NCI-H187 treated with DMSO at 0.1 percent for 48 hours (cell line): ENCODE results near the gene ANKRD62.

Experiments
- DNase-seq: peaks from one replicate; lab custom pipeline; 2025; lab: John Stamatoyannopoulos, UW

Gene ANKRD62

DNA sequence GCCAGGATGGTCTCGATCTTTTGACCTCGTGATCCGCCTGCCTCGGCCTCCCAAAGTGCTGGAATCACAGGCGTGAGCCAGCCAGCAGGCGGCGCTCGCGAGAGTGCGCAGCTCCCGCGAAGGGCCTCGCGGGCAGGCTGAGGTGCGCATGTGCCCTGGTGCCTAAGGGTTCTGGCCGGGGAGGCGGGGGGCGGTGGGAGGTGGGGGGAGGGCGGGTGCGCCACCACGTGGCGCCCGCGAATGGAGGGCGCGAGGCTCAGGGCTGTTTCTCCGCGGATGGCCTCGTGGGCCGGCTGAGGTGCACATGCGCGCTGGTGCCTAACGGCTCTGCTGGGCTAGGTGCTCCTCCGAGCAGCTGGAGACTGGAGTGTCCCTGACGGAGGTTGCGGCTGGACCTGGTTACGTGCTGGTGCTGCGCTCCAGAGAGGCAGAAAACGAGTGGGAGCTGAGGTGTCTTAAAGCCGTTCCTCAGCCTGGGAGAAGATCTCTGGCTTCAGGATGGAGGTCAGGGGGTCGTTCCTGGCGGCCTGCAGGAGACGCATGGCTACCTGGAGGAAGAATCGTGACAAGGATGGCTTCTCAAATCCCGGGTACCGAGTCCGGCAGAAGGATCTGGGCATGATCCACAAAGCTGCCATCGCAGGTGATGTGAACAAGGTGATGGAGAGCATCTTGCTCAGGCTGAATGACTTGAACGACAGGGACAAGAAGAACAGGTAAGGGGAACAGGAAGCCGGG is at the start of gene ANKRD62:
Gene ANKRD62, plus strand, starts transcription at position 324 of the 738 bp plus-strand sequence. Its CDS starts 175 bp downstream, at position 499.
- no peak for DNase-seq

DNA sequence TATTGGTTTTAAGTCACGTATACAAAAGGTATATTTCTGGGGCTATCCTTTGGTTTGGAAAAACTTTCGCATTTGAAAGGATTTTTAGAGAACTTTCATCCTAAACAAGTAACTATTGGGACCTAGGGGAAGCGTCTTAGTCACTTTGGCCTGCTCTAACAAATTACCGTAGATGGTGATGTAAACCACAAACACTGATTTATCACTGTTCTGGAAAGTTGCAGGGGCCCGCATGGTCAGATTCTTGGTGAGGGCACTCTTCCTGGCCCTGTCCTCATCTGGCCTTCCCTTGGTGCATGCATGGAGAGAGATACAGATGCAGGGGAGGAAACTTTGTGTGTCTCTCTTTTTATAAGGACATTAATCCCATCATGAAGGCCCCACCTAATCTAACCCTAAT is 49.1 kb upstream of the ANKRD62 start:
- no peak for DNase-seq

GRCh38 chr18:12046046-12046750 is 47.4 kb upstream of the ANKRD62 start:
- DNase-seq = no peak

GRCh38 chr18:12046751-12047335 is 46.8 kb upstream of the ANKRD62 start:
- DNase-seq = no peak

GRCh38 chr18:12048010-12048826 is 45.4 kb upstream of the ANKRD62 start:
- no peak for DNase-seq

GRCh38 chr18:12048827-12049175 is 44.8 kb upstream of the ANKRD62 start:
- DNase-seq = no peak

GRCh38 chr18:12049978-12050811 is 43.4 kb upstream of the ANKRD62 start:
- DNase-seq = no peak

DNA sequence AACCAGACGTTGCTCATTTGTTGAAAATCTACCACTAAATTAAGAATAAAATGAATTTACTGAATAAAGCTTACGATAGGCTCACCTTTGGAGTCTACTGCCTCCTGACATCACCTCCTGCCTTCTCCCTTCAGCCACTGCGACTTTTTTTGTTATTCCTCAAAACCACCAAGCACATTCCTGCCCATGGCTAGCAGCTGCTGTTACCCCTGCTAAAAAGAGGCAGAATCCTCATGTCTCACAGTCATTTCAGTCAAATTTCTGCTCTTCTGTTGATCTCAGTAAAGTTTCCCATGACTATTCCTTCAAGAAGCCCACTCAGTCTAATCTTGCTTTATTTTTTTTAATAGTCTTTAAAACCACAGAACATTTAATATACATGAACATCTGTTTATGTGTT is 40.8 kb upstream of the ANKRD62 start:
- no peak for DNase-seq

DNA sequence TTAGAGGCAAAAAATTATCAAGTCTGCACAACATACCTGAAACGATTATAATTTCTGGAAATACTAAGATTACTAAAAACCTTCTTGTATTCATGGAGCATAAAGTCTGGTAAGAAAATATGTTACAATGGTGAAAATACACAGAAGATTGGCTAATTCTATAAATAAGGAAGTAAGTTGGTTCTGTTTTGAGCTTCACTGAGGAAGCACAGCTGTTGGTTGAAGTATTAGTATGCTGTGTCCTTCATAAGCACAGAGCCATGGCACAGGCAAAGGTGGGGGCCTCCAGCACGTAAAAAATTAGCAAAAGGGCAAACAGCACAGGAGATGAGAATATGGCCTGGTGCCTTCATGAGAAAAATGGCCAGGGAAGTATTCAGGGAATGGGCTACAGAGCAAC is 40.4 kb upstream of the ANKRD62 start:
- DNase-seq = no peak

DNA sequence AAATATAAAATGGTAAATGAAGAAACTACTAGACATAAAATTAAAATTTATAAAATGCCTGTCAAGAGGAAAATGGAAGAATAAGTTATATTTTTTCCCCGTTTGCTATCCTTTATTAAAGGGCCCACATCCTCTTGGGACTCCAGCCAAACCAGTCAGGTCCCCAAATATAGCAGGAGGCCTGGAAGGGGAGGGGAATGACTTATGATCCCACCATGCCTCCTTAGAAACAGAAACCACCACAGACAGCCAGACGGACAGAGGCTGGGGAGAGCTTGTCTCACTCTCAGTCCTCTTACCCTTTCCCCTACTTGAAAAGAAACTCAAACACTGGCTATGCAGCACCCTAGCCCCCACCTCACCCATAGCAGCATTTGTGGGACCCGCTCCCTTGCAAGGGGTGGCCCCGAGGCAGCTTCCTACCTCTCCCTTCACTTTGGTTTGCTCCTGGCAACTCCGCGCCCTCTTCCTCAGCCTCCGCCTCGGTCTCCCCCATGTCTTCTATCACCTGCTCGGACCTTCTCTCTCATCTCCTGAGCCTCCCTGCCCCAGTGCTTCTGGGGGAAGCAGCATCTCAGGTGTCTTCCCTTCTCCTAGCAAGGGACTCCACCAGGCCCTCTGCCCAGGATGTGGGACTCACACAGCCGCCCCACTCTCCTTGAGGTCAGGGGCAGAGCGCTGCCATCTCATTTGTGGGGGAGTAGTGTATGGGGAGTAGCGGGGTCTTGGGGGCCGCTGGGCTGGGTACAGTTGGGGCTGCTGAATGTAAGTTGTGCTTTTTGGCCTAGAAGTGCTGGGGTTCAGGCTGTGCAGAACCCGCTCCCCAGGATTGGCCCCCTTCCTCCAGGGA is 37.4 kb upstream of the ANKRD62 start:
- DNase-seq = no peak

- no peak for DNase-seq
Measured at GRCh38 chr18:12056884-12057402, 36.7 kb upstream of the ANKRD62 start.

- DNase-seq = no peak
Measured at GRCh38 chr18:12057419-12058039, 36.1 kb upstream of the ANKRD62 start.

DNA sequence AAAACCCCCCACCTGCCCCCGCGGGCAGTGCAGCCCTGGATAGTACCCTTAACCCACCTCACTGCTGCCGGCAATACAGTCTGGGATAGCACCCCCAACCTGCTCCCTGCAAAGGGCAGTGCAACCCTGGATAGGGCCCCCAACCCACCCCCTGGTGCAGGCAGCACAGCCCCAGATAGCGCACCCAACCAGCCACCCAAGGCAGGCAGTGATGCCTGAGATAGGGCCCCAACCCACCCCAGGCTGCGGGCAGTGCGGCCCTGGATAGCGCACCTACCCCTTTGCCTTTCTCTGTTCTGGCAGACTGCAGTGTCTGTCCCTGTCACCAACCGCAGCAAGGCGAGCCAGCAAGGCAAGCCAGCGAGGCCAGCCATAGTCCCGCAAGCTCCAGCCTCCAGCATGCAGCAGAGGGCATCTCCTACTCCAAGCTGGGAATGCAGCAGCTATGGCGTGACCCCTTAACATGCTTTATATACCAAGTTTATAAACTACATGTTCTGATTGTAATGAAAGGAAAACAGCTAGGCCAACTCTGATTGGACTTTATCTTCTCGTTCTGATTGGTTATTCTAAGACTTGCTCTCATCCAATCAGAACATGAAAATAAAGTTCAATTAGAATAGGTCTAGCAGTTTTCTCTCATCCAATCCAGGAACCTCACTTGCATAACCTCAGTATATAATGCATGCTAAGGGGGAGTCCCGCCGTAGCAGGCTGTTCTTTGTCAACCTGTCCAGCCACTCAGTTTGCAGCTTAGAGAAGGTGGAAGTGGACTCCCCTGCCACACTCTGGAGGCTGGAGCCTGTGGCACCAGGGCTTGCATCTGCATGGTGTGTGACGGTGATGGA is 34.1 kb upstream of the ANKRD62 start:
- no peak for DNase-seq

DNA sequence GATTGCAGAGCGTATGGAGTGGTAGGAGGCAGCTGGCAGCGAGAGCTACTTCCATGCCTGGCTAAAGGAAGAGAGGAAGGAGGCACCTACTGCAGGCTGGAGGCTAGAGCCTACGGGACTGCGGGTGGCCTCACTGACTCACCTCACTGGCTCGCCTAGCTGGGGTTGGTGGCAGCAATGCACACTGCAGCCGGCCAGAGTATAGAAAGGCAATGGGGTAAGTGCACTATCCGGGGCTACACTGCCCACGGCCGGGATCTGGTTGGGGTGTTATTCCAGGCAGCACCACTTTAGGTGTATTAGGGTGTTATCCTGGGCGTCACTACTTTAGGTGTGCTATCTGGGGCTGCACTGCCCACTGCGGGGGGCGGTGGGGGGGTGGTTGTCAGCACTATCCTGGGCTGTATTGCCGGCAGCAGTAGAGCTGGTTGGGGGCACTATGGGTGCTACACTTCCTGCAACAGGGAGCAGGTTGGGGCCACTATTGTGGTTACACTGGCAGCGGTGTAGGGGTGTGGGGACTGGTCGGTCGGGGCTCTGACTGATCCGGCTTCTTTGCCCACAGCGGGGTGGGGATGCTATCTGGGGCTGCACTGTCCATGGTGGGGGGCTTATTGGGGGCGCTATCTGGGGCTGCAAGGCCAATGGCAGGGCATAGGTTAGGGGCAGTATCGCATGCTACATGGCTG is 33.3 kb upstream of the ANKRD62 start:
- no peak for DNase-seq

- no peak for DNase-seq
Measured at GRCh38 chr18:12061685-12062084, 32.0 kb upstream of the ANKRD62 start.

DNA sequence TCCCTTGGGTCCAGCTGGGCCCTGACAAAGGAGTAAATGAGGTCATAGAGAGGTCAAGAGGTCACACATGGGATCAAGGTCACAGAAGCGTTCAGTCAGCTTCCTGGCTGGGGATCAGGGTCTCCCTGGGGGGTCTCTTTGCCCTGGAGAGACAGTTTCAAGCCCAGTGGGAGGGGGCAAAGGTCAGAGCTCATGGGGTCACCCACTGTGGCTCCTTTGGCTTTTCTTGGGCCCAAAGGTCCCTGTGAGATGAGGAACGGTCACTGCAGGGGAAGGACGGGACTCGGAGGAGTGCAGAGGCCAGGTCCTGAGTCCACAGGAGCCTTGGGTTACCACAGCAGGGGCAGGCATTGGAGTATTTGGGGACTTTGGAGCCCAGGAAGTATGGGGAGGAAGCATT is 30.7 kb upstream of the ANKRD62 start:
- DNase-seq = no peak

- DNase-seq = no peak
Measured at GRCh38 chr18:12064086-12064763, 29.4 kb upstream of the ANKRD62 start.

GRCh38 chr18:12065397-12065796 is 28.2 kb upstream of the ANKRD62 start:
- DNase-seq = no peak
